ENCODE results near the gene KAT6B. TPM values are rescaled to one million over a fixed set of nuclear protein-coding genes. Genes with fewer than 3 reads are reported as not detected.

Gene KAT6B
- total and polyA plus RNA-seq, 2 donors (not counting 1 experiment from before 2014, with no cell fraction given) = 3.9 to 37.8 TPM

GRCh38 chr10:75062506-75063299, 236.3 kb downstream of the KAT6B start:
- no peaks in the 10 kb centered on the region for H4K20me1 ChIP-seq (ENCODE audit: control insufficient read depth, extremely low read depth, insufficient read depth, low read length)
- no peak overlapping the region for H3K9ac ChIP-seq (ENCODE audit: insufficient read depth, low read length)
- H3K79me2 ChIP-seq (ENCODE audit: control insufficient read depth, insufficient read depth, low read length) = no peaks in the 10 kb centered on the region
- no peaks in the 10 kb centered on the region for H3K9me3 ChIP-seq (ENCODE audit: control insufficient read depth, insufficient read depth, low read depth, low read length)
- H2AFZ ChIP-seq (ENCODE audit: low read length) = peak overlapping the region; percentile 57
- H3K4me3 ChIP-seq (replicated peaks in 1 of 4; ENCODE audit: control extremely low read depth in 1 of 4, insufficient read depth in 1 of 4, low read depth in 3 of 4, low read length in 4 of 4) = no peak overlapping the region
- no peak overlapping the region for H3K27ac ChIP-seq (ENCODE audit: insufficient read depth, low read length)
- TF ChIP-seq CTCF (conservative IDR thresholded peaks at IDR 0.05 in 1 of 2, IDR thresholded peaks at IDR 0.05 in 1 of 2; ENCODE audit: low read depth in 1 of 2, low read length in 2 of 2) = no peak
- no peak for TF ChIP-seq EZH2 (IDR thresholded peaks at IDR 0.05; ENCODE audit: low read length, missing control alignments)
- DNase-seq (ENCODE audit: low read depth in 2 of 2) = peak; percentile 76 to 90
- H3K4me1 ChIP-seq (ENCODE audit: control insufficient read depth, extremely low read depth, insufficient read depth, low read length) = no peaks in the 10 kb centered on the region
- H3K4me2 ChIP-seq (ENCODE audit: extremely low read depth, insufficient read depth, low read length) = peak overlapping the region; percentile 25
- no peaks in the 10 kb centered on the region for H3K36me3 ChIP-seq (ENCODE audit: control insufficient read depth, insufficient read depth, low read length)
- H3K27me3 ChIP-seq (ENCODE audit: control insufficient read depth, insufficient read depth, low read length) = no peaks in the 10 kb centered on the region

GRCh38 chr10:75063461-75064230, 237.2 kb downstream of the KAT6B start:
- no peaks in the 10 kb centered on the region for H3K36me3 ChIP-seq (ENCODE audit: control insufficient read depth, insufficient read depth, low read length)
- H3K4me1 ChIP-seq (ENCODE audit: control insufficient read depth, extremely low read depth, insufficient read depth, low read length) = no peaks in the 10 kb centered on the region
- TF ChIP-seq CTCF (conservative IDR thresholded peaks at IDR 0.05 in 1 of 2, IDR thresholded peaks at IDR 0.05 in 1 of 2; ENCODE audit: low read depth in 1 of 2, low read length in 2 of 2) = no peak
- no peak for TF ChIP-seq EZH2 (IDR thresholded peaks at IDR 0.05; ENCODE audit: low read length, missing control alignments)
- H3K9ac ChIP-seq (ENCODE audit: insufficient read depth, low read length) = no peak overlapping the region
- no peaks in the 10 kb centered on the region for H4K20me1 ChIP-seq (ENCODE audit: control insufficient read depth, extremely low read depth, insufficient read depth, low read length)
- no peaks in the 10 kb centered on the region for H3K27me3 ChIP-seq (ENCODE audit: control insufficient read depth, insufficient read depth, low read length)
- no peak overlapping the region for H3K27ac ChIP-seq (ENCODE audit: insufficient read depth, low read length)
- no peak overlapping the region for H3K4me3 ChIP-seq (replicated peaks in 1 of 4; ENCODE audit: control extremely low read depth in 1 of 4, insufficient read depth in 1 of 4, low read depth in 3 of 4, low read length in 4 of 4)
- H3K4me2 ChIP-seq (ENCODE audit: extremely low read depth, insufficient read depth, low read length) = no peak overlapping the region
- DNase-seq (ENCODE audit: low read depth in 2 of 2) = no peak
- no peaks in the 10 kb centered on the region for H3K9me3 ChIP-seq (ENCODE audit: control insufficient read depth, insufficient read depth, low read depth, low read length)
- H2AFZ ChIP-seq (ENCODE audit: low read length) = no peak overlapping the region
- H3K79me2 ChIP-seq (ENCODE audit: control insufficient read depth, insufficient read depth, low read length) = no peaks in the 10 kb centered on the region

GRCh38 chr10:75065076-75065475, 238.7 kb downstream of the KAT6B start:
- no peak overlapping the region for H3K27ac ChIP-seq (ENCODE audit: insufficient read depth, low read length)
- no peaks in the 10 kb centered on the region for H3K79me2 ChIP-seq (ENCODE audit: control insufficient read depth, insufficient read depth, low read length)
- no peak overlapping the region for H3K4me3 ChIP-seq (replicated peaks in 1 of 4; ENCODE audit: control extremely low read depth in 1 of 4, insufficient read depth in 1 of 4, low read depth in 3 of 4, low read length in 4 of 4)
- no peaks in the 10 kb centered on the region for H3K4me1 ChIP-seq (ENCODE audit: control insufficient read depth, extremely low read depth, insufficient read depth, low read length)
- TF ChIP-seq EZH2 (IDR thresholded peaks at IDR 0.05; ENCODE audit: low read length, missing control alignments) = no peak
- TF ChIP-seq CTCF (conservative IDR thresholded peaks at IDR 0.05 in 1 of 2, IDR thresholded peaks at IDR 0.05 in 1 of 2; ENCODE audit: low read depth in 1 of 2, low read length in 2 of 2) = no peak
- H2AFZ ChIP-seq (ENCODE audit: low read length) = no peak overlapping the region
- no peaks in the 10 kb centered on the region for H3K27me3 ChIP-seq (ENCODE audit: control insufficient read depth, insufficient read depth, low read length)
- H3K9ac ChIP-seq (ENCODE audit: insufficient read depth, low read length) = no peak overlapping the region
- H3K9me3 ChIP-seq (ENCODE audit: control insufficient read depth, insufficient read depth, low read depth, low read length) = no peaks in the 10 kb centered on the region
- no peak overlapping the region for H3K4me2 ChIP-seq (ENCODE audit: extremely low read depth, insufficient read depth, low read length)
- DNase-seq (ENCODE audit: low read depth in 2 of 2) = no peak
- H3K36me3 ChIP-seq (ENCODE audit: control insufficient read depth, insufficient read depth, low read length) = no peaks in the 10 kb centered on the region
- no peaks in the 10 kb centered on the region for H4K20me1 ChIP-seq (ENCODE audit: control insufficient read depth, extremely low read depth, insufficient read depth, low read length)

All from fibroblast of lung (primary cell).